IMR-90 (cell line): ENCODE measurements around the gene ADAMTS5. TPM values are rescaled to one million over a fixed set of nuclear protein-coding genes. Genes with fewer than 3 reads are reported as not detected.

Experiments used
- ATAC-seq: fragments of 200-7000 bp; cut with Tn5 transposase; 2 replicates; pipeline ENCODE4 v1.9.1; 2020; ENCODE audit warnings: low read depth, mild to moderate bottlenecking, moderate library complexity
- BruUV-seq: library from RNA; stranded (reverse); fragments of 400-500 nt; replicated peaks from 2 replicates; lab custom pipeline; 2021; lab: Mats Ljungman, UMichigan
- CTCF ChIA-PET: fragments of 300-600 bp; formaldehyde crosslinking; extraction: SDS; loops from one replicate; lab custom pipeline; 2021; ENCODE audit warnings: antibody characterized with exemption; lab: Yijun Ruan, JAX
- POLR2A ChIA-PET: fragments of 300-600 bp; sonication (Branson Sonifier 250); formaldehyde crosslinking; loops from one replicate; lab custom pipeline; 2022; ENCODE audit warnings: antibody characterized with exemption; ENCODE audit not compliant: unreplicated experiment; lab: Charles Lee
- DNase-seq: peaks from one replicate; pipeline ENCODE4 v3.0.0; 2013
- H2AFZ ChIP-seq: replicated peaks from 2 replicates; pipeline ENCODE3; 2013; ENCODE audit warnings: low read length, mild to moderate bottlenecking; ENCODE audit not compliant: poor library complexity
- H2AK5ac ChIP-seq: 2 replicates; pipeline ENCODE4 v1.6.1; 2013; ENCODE audit warnings: low read depth, low read length, inconsistent platforms
- H2AK9ac ChIP-seq: replicated peaks from 2 replicates; pipeline ENCODE3; 2013; ENCODE audit warnings: mild to moderate bottlenecking, low read depth, low read length, moderate library complexity; ENCODE audit not compliant: poor library complexity
- H2BK120ac ChIP-seq: 2 replicates; pipeline ENCODE4 v1.6.1; 2013; ENCODE audit warnings: low read depth, low read length, inconsistent platforms
- H2BK15ac ChIP-seq: 3 replicates; pipeline ENCODE4 v1.6.1; 2013; ENCODE audit warnings: low read depth, low read length, inconsistent platforms
- H2BK20ac ChIP-seq: 2 replicates; pipeline ENCODE4 v1.6.1; 2013; ENCODE audit warnings: low read depth, mild to moderate bottlenecking, inconsistent platforms, low read length, moderate library complexity
- H2BK5ac ChIP-seq: 2 replicates; pipeline ENCODE4 v1.6.1; 2013; ENCODE audit warnings: mild to moderate bottlenecking, low read depth, low read length, inconsistent platforms; ENCODE audit not compliant: poor library complexity, severe bottlenecking
- H3K14ac ChIP-seq: replicated peaks from 2 replicates; pipeline ENCODE4 v1.6.1; 2013; ENCODE audit warnings: low read depth, low read length, inconsistent platforms
- H3K18ac ChIP-seq: 2 replicates; pipeline ENCODE4 v1.6.1; 2013; ENCODE audit warnings: low read depth, low read length, control low read depth
- H3K23ac ChIP-seq: 2 replicates; pipeline ENCODE4 v1.6.1; 2013; ENCODE audit warnings: low read depth, low read length, inconsistent platforms
- H3K27ac ChIP-seq: 2 replicates; pipeline ENCODE4 v1.5.1; 2013; ENCODE audit warnings: mild to moderate bottlenecking, control low read depth, low read length; ENCODE audit not compliant: insufficient read depth
- H3K27me3 ChIP-seq: 2 replicates; pipeline ENCODE4 v1.6.1; 2013; ENCODE audit warnings: low read length; ENCODE audit not compliant: control insufficient read depth, insufficient read depth
- H3K36me3 ChIP-seq: 2 replicates; pipeline ENCODE4 v1.6.1; 2013; ENCODE audit warnings: low read length, mixed read lengths; ENCODE audit not compliant: control insufficient read depth, insufficient read depth
- H3K4ac ChIP-seq: 2 replicates; pipeline ENCODE4 v1.6.1; 2013; ENCODE audit warnings: low read depth, low read length, inconsistent platforms
- H3K4me1 ChIP-seq: 2 replicates; pipeline ENCODE4 v1.6.1; 2013; ENCODE audit warnings: low read length, mixed read lengths; ENCODE audit not compliant: control insufficient read depth, insufficient read depth
- H3K4me2 ChIP-seq: 2 replicates; pipeline ENCODE4 v1.6.1; 2013; ENCODE audit warnings: low read depth, mild to moderate bottlenecking, control low read depth, low read length, moderate library complexity
- H3K4me3 ChIP-seq: 2 replicates; pipeline ENCODE4 v1.5.1; 2013; ENCODE audit warnings: low read depth, mild to moderate bottlenecking, control low read depth, low read length, moderate library complexity; ENCODE audit not compliant: insufficient read depth
- H3K56ac ChIP-seq: 2 replicates; pipeline ENCODE4 v1.6.1; 2013; ENCODE audit warnings: low read length, inconsistent platforms; ENCODE audit not compliant: insufficient read depth; ENCODE audit errors: extremely low read depth
- H3K79me1 ChIP-seq, 2 experiments: 2 replicates each; pipeline ENCODE4 v1.6.1; 2013; ENCODE audit warnings: low read length in 2 of 2, inconsistent platforms in 1 of 2, low read depth in 1 of 2
- H3K9ac ChIP-seq: 2 replicates; pipeline ENCODE4 v1.6.1; 2013; ENCODE audit warnings: low read depth, low read length, control low read depth
- H3K9me1 ChIP-seq: 2 replicates; pipeline ENCODE4 v1.6.1; 2013; ENCODE audit warnings: low read length, inconsistent platforms; ENCODE audit not compliant: insufficient read depth
- H3K9me3 ChIP-seq: 2 replicates; pipeline ENCODE4 v1.6.1; 2013; ENCODE audit warnings: low read length; ENCODE audit not compliant: control insufficient read depth, insufficient read depth
- H4K20me1 ChIP-seq: 2 replicates; pipeline ENCODE4 v1.6.1; 2013; ENCODE audit warnings: low read length, inconsistent platforms; ENCODE audit not compliant: insufficient read depth
- H4K5ac ChIP-seq: 2 replicates; pipeline ENCODE4 v1.6.1; 2013; ENCODE audit warnings: mild to moderate bottlenecking, low read depth, low read length, control low read depth
- H4K8ac ChIP-seq, 2 experiments: 2 replicates each; pipeline ENCODE4 v1.6.1; 2013; ENCODE audit warnings: low read depth in 2 of 2, low read length in 2 of 2, control low read depth in 1 of 2, inconsistent platforms in 1 of 2
- H4K91ac ChIP-seq: 2 replicates; pipeline ENCODE4 v1.6.1; 2013; ENCODE audit warnings: low read depth, low read length, inconsistent platforms; ENCODE audit not compliant: insufficient read depth
- BHLHE40 ChIP-seq: fragments of 150-350 bp; IDR thresholded peaks from 2 replicates; pipeline ENCODE4 v1.6.1; 2016; ENCODE audit warnings: mild to moderate bottlenecking, low read depth, low read length
- CEBPB ChIP-seq: IDR thresholded peaks from 2 replicates; pipeline ENCODE4 v1.6.1; 2012; ENCODE audit warnings: low read depth, low read length, improper control_type of control experiment
- CHD1 ChIP-seq: IDR thresholded peaks from 2 replicates; pipeline ENCODE4 v1.6.1; 2012; ENCODE audit warnings: low read depth, low read length, improper control_type of control experiment
- CTCF ChIP-seq: conservative IDR thresholded peaks from 2 replicates; pipeline ENCODE4 v1.5.1; 2012; ENCODE audit warnings: mild to moderate bottlenecking, low read depth, low read length, improper control_type of control experiment
- ELK1 ChIP-seq: fragments of 150-350 bp; IDR thresholded peaks from 2 replicates; pipeline ENCODE4 v1.6.1; 2016; ENCODE audit warnings: low read depth, mild to moderate bottlenecking, low read length, moderate library complexity, borderline replicate concordance
- FOS ChIP-seq: fragments of 150-350 bp; IDR thresholded peaks from 2 replicates; pipeline ENCODE4 v1.6.1; 2016; ENCODE audit warnings: low read depth, low read length
- MAFK ChIP-seq: IDR thresholded peaks from 2 replicates; pipeline ENCODE4 v1.6.1; 2012; ENCODE audit warnings: low read depth, low read length, improper control_type of control experiment
- MAZ ChIP-seq: IDR thresholded peaks from 2 replicates; pipeline ENCODE4 v1.6.1; 2012; ENCODE audit warnings: low read depth, mild to moderate bottlenecking, low read length, improper control_type of control experiment, moderate library complexity, borderline replicate concordance
- MXI1 ChIP-seq: IDR thresholded peaks from 2 replicates; pipeline ENCODE4 v1.6.1; 2012; ENCODE audit warnings: low read depth, mild to moderate bottlenecking, low read length, moderate library complexity, borderline replicate concordance
- NFE2L2 ChIP-seq: fragments of 150-350 bp; IDR thresholded peaks from 2 replicates; pipeline ENCODE4 v1.6.1; 2016; ENCODE audit warnings: low read depth, mild to moderate bottlenecking, low read length
- POLR2A ChIP-seq: IDR thresholded peaks from 2 replicates; pipeline ENCODE4 v1.6.1; 2012; ENCODE audit warnings: mild to moderate bottlenecking, low read depth, low read length
- RAD21 ChIP-seq: IDR thresholded peaks from 2 replicates; pipeline ENCODE4 v1.6.1; 2012; ENCODE audit warnings: low read length, improper control_type of control experiment
- RCOR1 ChIP-seq: IDR thresholded peaks from 2 replicates; pipeline ENCODE4 v1.6.1; 2012; ENCODE audit warnings: mild to moderate bottlenecking, low read length, improper control_type of control experiment; ENCODE audit not compliant: insufficient replicate concordance
- RFX5 ChIP-seq: IDR thresholded peaks from 2 replicates; pipeline ENCODE4 v1.8.0; 2012; ENCODE audit warnings: low read depth, mild to moderate bottlenecking, low read length, moderate library complexity
- SMC3 ChIP-seq: fragments of 150-350 bp; IDR thresholded peaks from 2 replicates; pipeline ENCODE4 v1.6.1; 2016; ENCODE audit warnings: low read depth, mild to moderate bottlenecking, antibody characterized with exemption, low read length, moderate library complexity
- USF2 ChIP-seq: fragments of 150-350 bp; IDR thresholded peaks from 2 replicates; pipeline ENCODE4 v1.6.1; 2017; ENCODE audit warnings: mild to moderate bottlenecking, antibody characterized with exemption, low read length, low read depth
- WGBS, 2 experiments: methylation state at CpG; one replicate each; pipeline versions ENCODE4 v1.1.5 to v1.1.7; 2013; ENCODE audit warnings: missing lambda C conversion rate in 2 of 2; ENCODE audit not compliant: insufficient read length in 1 of 2; ENCODE audit errors: extremely low coverage in 2 of 2; 5-methylcytosine and 5-hydroxymethylcytosine counted together
- dilution Hi-C: fragments of 300-500 bp; cut with HindIII; formaldehyde crosslinking; loops from one replicate; pipeline ENCODE4 v1.14.3; 2018; ENCODE audit warnings: low sequenced_read_pairs; ENCODE audit not compliant: unreplicated experiment
- in situ Hi-C: fragments of 300-500 bp; cut with MboI; formaldehyde crosslinking; loops from 3 replicates; pipeline ENCODE4 v1.14.3; 2019; ENCODE audit warnings: low sequenced_read_pairs, inconsistent platforms, mixed read lengths
- intact Hi-C: fragments of 100-400 bp; cut with micrococcal nuclease; formaldehyde crosslinking; loops from 2 replicates; pipeline ENCODE4 v1.10.0; 2022
- polyA plus RNA-seq, 3 experiments: library from polyadenylated mRNA; depleted of rRNA; stranded (reverse); fragments of >200 nt; gene quantifications; 2 replicates each; pipeline ENCODE4 v1.2.3, GENCODE V29; 2012; ENCODE audit warnings: low replicate concordance in 1 of 3
- total RNA-seq: library from RNA; depleted of rRNA; stranded (reverse); fragments of >200 nt; gene quantifications from 2 replicates; pipeline ENCODE4 v1.2.3, GENCODE V29; 2012

The ADAMTS5 gene
- total and polyA plus RNA-seq, 2 of the 4 experiments (the other 2 are of a cell fraction): 0.54 to 0.58 TPM

GRCh38 chr21:26900980-26901379, 65.9 kb downstream of the ADAMTS5 start:
- H4K91ac ChIP-seq: no peak overlapping the region
- no peaks in the 10 kb centered on the region for H3K36me3 ChIP-seq
- no peak overlapping the region for H2AFZ ChIP-seq
- no peak for TF ChIP-seq USF2
- no peak for TF ChIP-seq ELK1
- TF ChIP-seq CHD1: no peak
- TF ChIP-seq RCOR1: no peak
- TF ChIP-seq BHLHE40: no peak
- TF ChIP-seq CEBPB: no peak
- no peak for TF ChIP-seq MXI1
- no peak for TF ChIP-seq RAD21
- no peak for TF ChIP-seq FOS
- TF ChIP-seq RFX5: no peak
- TF ChIP-seq MAFK: no peak
- TF ChIP-seq MAZ: no peak
- TF ChIP-seq NFE2L2: no peak
- no peak for TF ChIP-seq SMC3
- TF ChIP-seq POLR2A: no peak
- no peak for TF ChIP-seq CTCF
- no TSS peak for BruUV-seq
- H2AK5ac ChIP-seq: no peak overlapping the region; the same call in 1 of the 2 replicates
- H4K8ac ChIP-seq: no peak overlapping the region
- H3K9ac ChIP-seq: no peak overlapping the region
- in situ Hi-C loops: no loop called here
- dilution Hi-C loops: no loop called here
- no peak overlapping the region for H3K27ac ChIP-seq
- H3K18ac ChIP-seq: peak overlapping the region; percentile 20; the same call in 1 of the 2 replicates
- CTCF ChIA-PET: interaction anchor here (1.3 kb wide), 1 partner anchor 11 kb away, joined by 3 read pairs; no protein-coding TSS in a partner anchor
- H2BK15ac ChIP-seq: peak overlapping the region; percentile 19; the same call in 2 of the 3 replicates
- 50% methylated on average over 1 of the region's 4 CpGs; no CpG with 5 or more reads in 1 of the 2 experiments for WGBS, 2 experiments
- DNase-seq: no peak
- no peak overlapping the region for H4K5ac ChIP-seq
- H3K4me3 ChIP-seq: no peak overlapping the region
- H3K14ac ChIP-seq: peak overlapping the region; percentile 10
- no peak overlapping the region for H3K4me2 ChIP-seq
- H2BK5ac ChIP-seq: no peak overlapping the region
- peak overlapping the region; percentile 14; the same call in 1 of the 2 replicates for H3K23ac ChIP-seq
- H3K4ac ChIP-seq: peak overlapping the region; percentile 52; the same call in 1 of the 2 replicates
- H3K9me3 ChIP-seq: no peaks in the 10 kb centered on the region
- H3K27me3 ChIP-seq: no peaks in the 10 kb centered on the region
- H3K79me1 ChIP-seq: no peaks in the 10 kb centered on the region
- peak overlapping the region; percentile 37 for H2BK120ac ChIP-seq
- H4K20me1 ChIP-seq: no peaks in the 10 kb centered on the region
- intact Hi-C loops: no loop called here
- no peak for ATAC-seq
- 0 out of 2 replicates have a peak, but pooled peaks cover 3% of the 10 kb centered on the region for H3K4me1 ChIP-seq
- no peak overlapping the region for H3K56ac ChIP-seq
- H2AK9ac ChIP-seq: no peak overlapping the region
- 0 out of 2 replicates have a peak overlapping the region, but pooled peaks have one; percentile 29 for H2BK20ac ChIP-seq
- H3K9me1 ChIP-seq: peaks cover 2% of the 10 kb centered on the region; the same call in 1 of the 2 replicates
- POLR2A ChIA-PET: no interaction called here
